Neural progenitor cell (in vitro differentiated cells): Measurements from ENCODE around the gene ICAM3.
A peak's percentile ranks its signal among the peaks of the same experiment; 100 is the strongest.

Source experiments
- CTCF ChIP-seq: fragments of 200-600 bp; sonication (generic); IDR thresholded peaks from 2 replicates; pipeline ENCODE4 v1.5.1; 2017; ENCODE audit warnings: antibody characterized with exemption, mild to moderate bottlenecking
- EZH2 ChIP-seq: fragments of 200-600 bp; sonication (generic); IDR thresholded peaks from 2 replicates; pipeline ENCODE4 v1.6.1; 2017; ENCODE audit warnings: antibody characterized with exemption, mild to moderate bottlenecking, moderate library complexity
- EZH2phosphoT487 ChIP-seq: fragments of 200-600 bp; sonication (generic); IDR thresholded peaks from 2 replicates; pipeline ENCODE4 v1.6.1; 2017; ENCODE audit warnings: antibody characterized with exemption

GRCh38 chr19:10295847-10296591 is 43.4 kb downstream of the ICAM3 start:
- TF ChIP-seq CTCF (no peak), EZH2 (peak; percentile 59), EZH2phosphoT487 (peak; percentile 70)
